HCT116 (cell line): ENCODE measurements around the gene TMEM131. TPM values are rescaled to one million over a fixed set of nuclear protein-coding genes. Genes with fewer than 3 reads are reported as not detected.

Source experiments
- ATAC-seq: fragments of 200-7000 bp; cut with Tn5 transposase; 2 replicates; pipeline ENCODE4 v1.9.1; 2020; ENCODE audit warnings: mild to moderate bottlenecking, moderate library complexity
- BruUV-seq: library from RNA; stranded (reverse); fragments of 400-500 nt; replicated peaks from 2 replicates; lab custom pipeline; 2021; lab: Mats Ljungman, UMichigan
- CTCF ChIA-PET: fragments of 300-600 bp; sonication (Branson Sonifier 250); formaldehyde crosslinking; loops from one replicate; lab custom pipeline; 2021; ENCODE audit warnings: antibody characterized with exemption; lab: Charles Lee
- POLR2A ChIA-PET: fragments of 300-600, 350-600 bp; sonication (Branson Sonifier 250); formaldehyde crosslinking; loops from one replicate; lab custom pipeline; 2021; ENCODE audit warnings: antibody characterized with exemption; lab: Charles Lee
- RAD21 ChIA-PET, 2 experiments: fragments of 300-600 bp; sonication (Branson Sonifier 250); formaldehyde crosslinking; loops; one replicate each; lab custom pipeline; 2023; ENCODE audit warnings: low total read pairs in 2 of 2; ENCODE audit not compliant: uncharacterized antibody in 2 of 2, unreplicated experiment in 2 of 2, low non-redundant PET in 1 of 2; lab: Charles Lee
- DNase-seq: peaks from one replicate; pipeline ENCODE4 v3.0.0-alpha.2; 2010; ENCODE audit warnings: low read depth, low spot score
- H2AFZ ChIP-seq: fragments of 200-600 bp; shearing (Covaris generic), sonication (generic); 2 replicates; pipeline ENCODE4 v1.6.1; 2017; ENCODE audit warnings: low read depth, mixed run types, mixed read lengths, antibody characterized with exemption, low read length; ENCODE audit not compliant: poor library complexity, severe bottlenecking
- H3K27ac ChIP-seq: 2 replicates; pipeline ENCODE4 v1.5.1; 2012; ENCODE audit warnings: low read depth, low read length
- H3K27me3 ChIP-seq: fragments of 200-600 bp; sonication (generic); 2 replicates; pipeline ENCODE4 v1.6.1; 2016; ENCODE audit warnings: mixed run types, low read length, mixed read lengths; ENCODE audit not compliant: insufficient read depth
- H3K36me3 ChIP-seq, 2 experiments: fragments of 200-500 bp in 1 of 2; fragments of 200-600 bp in 1 of 2; sonication (Bioruptor generic) in 1 of 2; sonication (generic) in 1 of 2; 2 replicates each; pipeline versions ENCODE4 v1.5.1 to v1.6.1; 2014 to 2016; ENCODE audit warnings: low read length in 2 of 2, inconsistent platforms in 1 of 2, mixed read lengths in 1 of 2, mixed run types in 1 of 2; ENCODE audit not compliant: insufficient read depth in 2 of 2, control insufficient read depth in 1 of 2
- H3K4me1 ChIP-seq, 2 experiments: fragments of 200-600 bp in 1 of 2; sonication (generic) in 1 of 2; 2 replicates each; pipeline versions ENCODE4 v1.5.1 to v1.6.1; 2012 to 2017; ENCODE audit warnings: low read length in 2 of 2, inconsistent platforms in 1 of 2, mild to moderate bottlenecking in 1 of 2, mixed read lengths in 1 of 2, mixed run types in 1 of 2, moderate library complexity in 1 of 2; ENCODE audit not compliant: insufficient read depth in 2 of 2, control insufficient read depth in 1 of 2
- H3K4me2 ChIP-seq: fragments of 200-600 bp; sonication (generic); 2 replicates; pipeline ENCODE4 v1.6.1; 2017; ENCODE audit warnings: mixed run types, low read length, mixed read lengths
- H3K4me3 ChIP-seq, 2 experiments: fragments of 200-600 bp in 1 of 2; sonication (generic) in 1 of 2; replicated peaks in 1 of 2; 2 replicates each; pipeline ENCODE4 v1.5.1; 2011 to 2016; ENCODE audit warnings: low read length in 2 of 2, control low read depth in 1 of 2, low read depth in 1 of 2, mild to moderate bottlenecking in 1 of 2, mixed read lengths in 1 of 2, mixed run types in 1 of 2
- H3K79me2 ChIP-seq: fragments of 200-600 bp; sonication (generic); 2 replicates; pipeline ENCODE4 v1.6.1; 2017; ENCODE audit warnings: mild to moderate bottlenecking, mixed run types, low read length, moderate library complexity, mixed read lengths; ENCODE audit not compliant: insufficient read depth
- H3K9ac ChIP-seq: fragments of 200-600 bp; sonication (generic); 2 replicates; pipeline ENCODE4 v1.6.1; 2016; ENCODE audit warnings: low read length, mixed read lengths
- H3K9me2 ChIP-seq: fragments of 200-600 bp; sonication (generic), shearing (Covaris generic); 2 replicates; pipeline ENCODE4 v1.6.1; 2017; ENCODE audit warnings: mixed run types, mild to moderate bottlenecking, moderate library complexity; ENCODE audit not compliant: insufficient read depth
- H3K9me3 ChIP-seq, 2 experiments: fragments of 200-500 bp in 1 of 2; fragments of 200-600 bp in 1 of 2; sonication (Bioruptor generic) in 1 of 2; sonication (generic) in 1 of 2; 2 replicates each; pipeline ENCODE4 v1.6.1; 2014 to 2017; ENCODE audit warnings: low read length in 2 of 2, mixed read lengths in 2 of 2, inconsistent platforms in 1 of 2, low read depth in 1 of 2, mild to moderate bottlenecking in 1 of 2, mixed run types in 1 of 2, moderate library complexity in 1 of 2; ENCODE audit not compliant: control insufficient read depth in 1 of 2, insufficient read depth in 1 of 2
- H4K20me1 ChIP-seq: fragments of 200-600 bp; sonication (generic), shearing (Covaris generic); 2 replicates; pipeline ENCODE4 v1.6.1; 2017; ENCODE audit warnings: mixed run types, mild to moderate bottlenecking, moderate library complexity; ENCODE audit not compliant: insufficient read depth
- CBX3 ChIP-seq: IDR thresholded peaks from 2 replicates; pipeline ENCODE4 v1.6.1; 2012; ENCODE audit warnings: low read depth
- CEBPB ChIP-seq: IDR thresholded peaks from 2 replicates; pipeline ENCODE4 v1.6.1; 2012; ENCODE audit warnings: low read depth
- EGR1 ChIP-seq: IDR thresholded peaks from 2 replicates; pipeline ENCODE4 v1.6.1; 2012; ENCODE audit warnings: low read depth
- ELF1 ChIP-seq: IDR thresholded peaks from 2 replicates; pipeline ENCODE4 v1.6.1; 2012; ENCODE audit warnings: low read depth, borderline replicate concordance
- EZH2 ChIP-seq: fragments of 200-600 bp; sonication (generic); IDR thresholded peaks from 2 replicates; pipeline ENCODE4 v1.6.1; 2017; ENCODE audit warnings: antibody characterized with exemption, mixed run types
- EZH2phosphoT487 ChIP-seq: fragments of 200-600 bp; IDR thresholded peaks from 2 replicates; pipeline ENCODE4 v1.6.1; 2018; ENCODE audit warnings: antibody characterized with exemption, borderline replicate concordance
- FOSL1 ChIP-seq: IDR thresholded peaks from 2 replicates; pipeline ENCODE4 v1.6.1; 2012; ENCODE audit warnings: low read depth
- JUND ChIP-seq: IDR thresholded peaks from 2 replicates; pipeline ENCODE4 v1.6.1; 2012
- POLR2A ChIP-seq: IDR thresholded peaks from 2 replicates; pipeline ENCODE4 v1.7.0; 2011; ENCODE audit warnings: borderline replicate concordance; ENCODE audit not compliant: insufficient read depth, insufficient read length; ENCODE audit errors: extremely low read depth
- POLR2AphosphoS5 ChIP-seq: IDR thresholded peaks from 2 replicates; pipeline ENCODE4 v1.6.1; 2011; ENCODE audit warnings: mild to moderate bottlenecking, low read depth, low read length, moderate library complexity
- RAD21 ChIP-seq: IDR thresholded peaks from 2 replicates; pipeline ENCODE4 v1.6.1; 2012; ENCODE audit warnings: low read depth, mild to moderate bottlenecking
- SIN3A ChIP-seq: IDR thresholded peaks from 2 replicates; pipeline ENCODE4 v1.6.1; 2012; ENCODE audit warnings: low read depth
- SP1 ChIP-seq: IDR thresholded peaks from 2 replicates; pipeline ENCODE4 v1.6.1; 2012; ENCODE audit warnings: low read depth
- TCF7L2 ChIP-seq: IDR thresholded peaks from 2 replicates; pipeline ENCODE4 v1.7.0; 2011; ENCODE audit warnings: borderline replicate concordance, inconsistent platforms; ENCODE audit not compliant: insufficient read depth, insufficient read length; ENCODE audit errors: extremely low read depth
- YY1 ChIP-seq: IDR thresholded peaks from 2 replicates; pipeline ENCODE4 v1.6.1; 2011; ENCODE audit warnings: low read length, low read depth, moderate library complexity, mild to moderate bottlenecking; ENCODE audit not compliant: insufficient replicate concordance; ENCODE audit errors: extremely low read depth
- ZNF274 ChIP-seq: fragments of 200-500 bp; sonication (Bioruptor generic); IDR thresholded peaks from 2 replicates; pipeline ENCODE4 v1.6.1; 2014; ENCODE audit warnings: mild to moderate bottlenecking, low read depth, low read length, inconsistent platforms
- intact Hi-C: fragments of 100-400 bp; cut with micrococcal nuclease; formaldehyde crosslinking; loops from 2 replicates; pipeline ENCODE4 v1.10.0; 2022
- total RNA-seq: library from RNA; stranded (reverse); gene quantifications from one replicate; pipeline ENCODE4 v1.2.1, GENCODE V29; 2021; ENCODE audit not compliant: unreplicated experiment
- TF ChIP-seq, protein P1 (sequence below), 3 experiments: fragments of 200-600 bp in 1 of 3; sonication (generic) in 1 of 3; IDR thresholded peaks in 2 of 3; conservative IDR thresholded peaks in 1 of 3; 2 replicates each; pipeline ENCODE4 v1.5.1; 2012 to 2017; ENCODE audit warnings: low read depth in 2 of 3, low read length in 2 of 3, antibody characterized with exemption in 1 of 3, borderline replicate concordance in 1 of 3, control low read depth in 1 of 3, mild to moderate bottlenecking in 1 of 3, mixed read lengths in 1 of 3, mixed run types in 1 of 3, moderate library complexity in 1 of 3; ENCODE audit not compliant: insufficient read depth in 1 of 3
- TF ChIP-seq, protein P2 (sequence below): IDR thresholded peaks from 2 replicates; pipeline ENCODE4 v1.6.1; 2012
- TF ChIP-seq, protein P3 (sequence below): IDR thresholded peaks from 2 replicates; pipeline ENCODE4 v1.6.1; 2012; ENCODE audit warnings: low read depth
- TF ChIP-seq, protein P4 (sequence below): IDR thresholded peaks from 2 replicates; pipeline ENCODE4 v1.6.1; 2012

TMEM131 gene
- total RNA-seq, 1 experiment from 2014 or later, result 51.5 TPM

DNA sequence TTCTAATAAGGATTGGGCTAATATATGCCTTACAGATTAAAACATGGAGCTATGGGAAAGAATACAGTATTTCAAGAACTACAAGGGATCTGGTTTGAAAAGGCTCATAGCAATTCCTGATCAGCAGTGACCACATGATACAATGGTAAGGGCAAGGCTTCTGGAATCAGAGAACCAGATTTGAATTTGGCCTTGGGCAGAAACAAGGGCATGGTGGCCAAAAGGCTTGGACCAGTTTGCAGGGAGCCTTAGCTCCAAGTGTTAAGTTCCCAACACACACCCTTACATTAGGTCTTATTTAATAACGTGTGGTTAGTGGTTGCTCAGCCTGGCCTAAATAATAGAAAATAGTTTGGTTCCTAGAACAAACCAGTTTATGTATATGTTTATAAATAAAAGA lies 194.7 kb downstream of the TMEM131 start (continued):
- TF ChIP-seq TCF7L2 (no peak), JUND (no peak), POLR2AphosphoS5 (no peak)
- TF ChIP-seq, protein P1, sequence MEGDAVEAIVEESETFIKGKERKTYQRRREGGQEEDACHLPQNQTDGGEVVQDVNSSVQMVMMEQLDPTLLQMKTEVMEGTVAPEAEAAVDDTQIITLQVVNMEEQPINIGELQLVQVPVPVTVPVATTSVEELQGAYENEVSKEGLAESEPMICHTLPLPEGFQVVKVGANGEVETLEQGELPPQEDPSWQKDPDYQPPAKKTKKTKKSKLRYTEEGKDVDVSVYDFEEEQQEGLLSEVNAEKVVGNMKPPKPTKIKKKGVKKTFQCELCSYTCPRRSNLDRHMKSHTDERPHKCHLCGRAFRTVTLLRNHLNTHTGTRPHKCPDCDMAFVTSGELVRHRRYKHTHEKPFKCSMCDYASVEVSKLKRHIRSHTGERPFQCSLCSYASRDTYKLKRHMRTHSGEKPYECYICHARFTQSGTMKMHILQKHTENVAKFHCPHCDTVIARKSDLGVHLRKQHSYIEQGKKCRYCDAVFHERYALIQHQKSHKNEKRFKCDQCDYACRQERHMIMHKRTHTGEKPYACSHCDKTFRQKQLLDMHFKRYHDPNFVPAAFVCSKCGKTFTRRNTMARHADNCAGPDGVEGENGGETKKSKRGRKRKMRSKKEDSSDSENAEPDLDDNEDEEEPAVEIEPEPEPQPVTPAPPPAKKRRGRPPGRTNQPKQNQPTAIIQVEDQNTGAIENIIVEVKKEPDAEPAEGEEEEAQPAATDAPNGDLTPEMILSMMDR (IDR thresholded peaks at IDR 0.05 in 2 of 3, conservative IDR thresholded peaks at IDR 0.05 in 1 of 3; ENCODE audit: borderline replicate concordance in 1 of 3, insufficient read depth in 1 of 3, low read depth in 2 of 3, low read length in 2 of 3), result no peak

DNA sequence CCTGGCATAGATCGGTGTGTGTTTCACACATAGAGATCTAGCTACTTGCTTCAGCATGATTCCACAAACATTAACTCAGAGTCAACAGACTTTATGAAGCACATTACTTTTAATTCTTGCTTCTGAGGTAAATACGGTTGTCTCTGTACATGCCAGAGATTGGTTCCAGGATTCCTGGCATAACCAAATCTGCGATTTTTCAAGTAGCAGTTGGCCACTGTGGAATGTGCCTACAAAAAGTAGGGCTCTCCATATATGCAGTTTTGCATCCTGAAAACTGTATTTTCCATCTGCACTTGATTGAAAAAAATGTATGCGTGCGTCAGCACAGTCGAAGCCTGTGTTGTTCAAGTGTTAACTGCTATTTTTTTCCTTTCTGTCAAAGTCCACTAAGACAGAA lies 197.3 kb downstream of the TMEM131 start:
- Histone ChIP-seq H3K9me2 (no peaks in the 10 kb centered on the region), H3K79me2 (no peaks in the 10 kb centered on the region), H3K4me2 (no peak overlapping the region), H3K9me3 (no peaks in the 10 kb centered on the region), H3K9ac (no peak overlapping the region), H3K27me3 (no peaks in the 10 kb centered on the region), H4K20me1 (no peaks in the 10 kb centered on the region), H3K36me3 (peaks cover 3 to 10% of the 10 kb centered on the region in 2 experiments; a peak in 2 of 4 replicates), H3K27ac (no peak overlapping the region), H2AFZ (no peak overlapping the region), H3K4me1 (no peaks in the 10 kb centered on the region), H3K4me3 (no peak overlapping the region)
- ChIA-PET RAD21 (no interaction called here), POLR2A (no interaction called here), CTCF (no interaction called here)
- intact Hi-C loops, result no loop called here
- DNase-seq (no peak), ATAC-seq (no peak)
- no TSS peak for BruUV-seq
- TF ChIP-seq ELF1 (no peak), CBX3 (no peak), EGR1 (no peak), SP1 (no peak), RAD21 (no peak), EZH2phosphoT487 (no peak), JUND (no peak), CEBPB (no peak), TCF7L2 (no peak), EZH2 (no peak), POLR2A (no peak), YY1 (no peak), SIN3A (no peak), FOSL1 (no peak), ZNF274 (no peak)
- TF ChIP-seq, protein P2, sequence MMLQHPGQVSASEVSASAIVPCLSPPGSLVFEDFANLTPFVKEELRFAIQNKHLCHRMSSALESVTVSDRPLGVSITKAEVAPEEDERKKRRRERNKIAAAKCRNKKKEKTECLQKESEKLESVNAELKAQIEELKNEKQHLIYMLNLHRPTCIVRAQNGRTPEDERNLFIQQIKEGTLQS, result no peak
- TF ChIP-seq, protein P3, sequence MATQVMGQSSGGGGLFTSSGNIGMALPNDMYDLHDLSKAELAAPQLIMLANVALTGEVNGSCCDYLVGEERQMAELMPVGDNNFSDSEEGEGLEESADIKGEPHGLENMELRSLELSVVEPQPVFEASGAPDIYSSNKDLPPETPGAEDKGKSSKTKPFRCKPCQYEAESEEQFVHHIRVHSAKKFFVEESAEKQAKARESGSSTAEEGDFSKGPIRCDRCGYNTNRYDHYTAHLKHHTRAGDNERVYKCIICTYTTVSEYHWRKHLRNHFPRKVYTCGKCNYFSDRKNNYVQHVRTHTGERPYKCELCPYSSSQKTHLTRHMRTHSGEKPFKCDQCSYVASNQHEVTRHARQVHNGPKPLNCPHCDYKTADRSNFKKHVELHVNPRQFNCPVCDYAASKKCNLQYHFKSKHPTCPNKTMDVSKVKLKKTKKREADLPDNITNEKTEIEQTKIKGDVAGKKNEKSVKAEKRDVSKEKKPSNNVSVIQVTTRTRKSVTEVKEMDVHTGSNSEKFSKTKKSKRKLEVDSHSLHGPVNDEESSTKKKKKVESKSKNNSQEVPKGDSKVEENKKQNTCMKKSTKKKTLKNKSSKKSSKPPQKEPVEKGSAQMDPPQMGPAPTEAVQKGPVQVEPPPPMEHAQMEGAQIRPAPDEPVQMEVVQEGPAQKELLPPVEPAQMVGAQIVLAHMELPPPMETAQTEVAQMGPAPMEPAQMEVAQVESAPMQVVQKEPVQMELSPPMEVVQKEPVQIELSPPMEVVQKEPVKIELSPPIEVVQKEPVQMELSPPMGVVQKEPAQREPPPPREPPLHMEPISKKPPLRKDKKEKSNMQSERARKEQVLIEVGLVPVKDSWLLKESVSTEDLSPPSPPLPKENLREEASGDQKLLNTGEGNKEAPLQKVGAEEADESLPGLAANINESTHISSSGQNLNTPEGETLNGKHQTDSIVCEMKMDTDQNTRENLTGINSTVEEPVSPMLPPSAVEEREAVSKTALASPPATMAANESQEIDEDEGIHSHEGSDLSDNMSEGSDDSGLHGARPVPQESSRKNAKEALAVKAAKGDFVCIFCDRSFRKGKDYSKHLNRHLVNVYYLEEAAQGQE, result no peak
- TF ChIP-seq, protein P4, sequence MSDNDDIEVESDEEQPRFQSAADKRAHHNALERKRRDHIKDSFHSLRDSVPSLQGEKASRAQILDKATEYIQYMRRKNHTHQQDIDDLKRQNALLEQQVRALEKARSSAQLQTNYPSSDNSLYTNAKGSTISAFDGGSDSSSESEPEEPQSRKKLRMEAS, result no peak
